Activated CD8-positive, alpha-beta memory T cell treated with anti-CD3 and anti-CD28 coated beads, Interleukin-2, amount 10 ng/mL, durations not matched to agents 7 days and 5 days (primary cell): Measurements from ENCODE around the gene TBC1D22A. TPM values are rescaled to one million over a fixed set of nuclear protein-coding genes. Genes with fewer than 3 reads are reported as not detected.
"Not testable (repeated sequence)": the region's sequence is repeated elsewhere in the genome, so short reads cannot be mapped to it uniquely, and the experiment has no call there.

ENCODE experiments used
- ATAC-seq: fragments of 150-1000 bp; cut with Tn5 transposase; one replicate; pipeline ENCODE4 v1.10.0; 2021; ENCODE audit warnings: moderate library complexity
- CTCF ChIA-PET: fragments of 350-600 bp; sonication (Branson Sonifier 250); formaldehyde crosslinking; loops from one replicate; lab custom pipeline; 2021; ENCODE audit warnings: antibody characterized with exemption; lab: Charles Lee
- DNase-seq: peaks from one replicate; pipeline ENCODE4 v3.0.0-alpha.2; 2020
- H3K27ac Mint-ChIP-seq: one replicate; pipeline ENCODE4 v1.8.0; 2021; ENCODE audit warnings: mild to moderate bottlenecking, mixed read lengths
- H3K27me3 Mint-ChIP-seq: one replicate; pipeline ENCODE4 v1.8.0; 2021; ENCODE audit warnings: mixed read lengths
- H3K36me3 Mint-ChIP-seq: one replicate; pipeline ENCODE4 v1.8.0; 2021; ENCODE audit warnings: mild to moderate bottlenecking, mixed read lengths
- H3K4me1 Mint-ChIP-seq: one replicate; pipeline ENCODE4 v1.8.0; 2021; ENCODE audit warnings: mixed read lengths
- H3K4me3 Mint-ChIP-seq: one replicate; pipeline ENCODE4 v1.8.0; 2021; ENCODE audit warnings: mild to moderate bottlenecking, moderate library complexity, mixed read lengths
- H3K9me3 Mint-ChIP-seq: one replicate; pipeline ENCODE4 v1.8.0; 2022; ENCODE audit warnings: low read depth, mixed read lengths
- total RNA-seq, 2 experiments: library from RNA; stranded (reverse); gene quantifications; one replicate each; pipeline ENCODE4 v1.2.3, GENCODE V29; 2021

TBC1D22A gene
- total RNA-seq, 2 experiments from 2014 or later = 32.6 to 44.9 TPM

DNA sequence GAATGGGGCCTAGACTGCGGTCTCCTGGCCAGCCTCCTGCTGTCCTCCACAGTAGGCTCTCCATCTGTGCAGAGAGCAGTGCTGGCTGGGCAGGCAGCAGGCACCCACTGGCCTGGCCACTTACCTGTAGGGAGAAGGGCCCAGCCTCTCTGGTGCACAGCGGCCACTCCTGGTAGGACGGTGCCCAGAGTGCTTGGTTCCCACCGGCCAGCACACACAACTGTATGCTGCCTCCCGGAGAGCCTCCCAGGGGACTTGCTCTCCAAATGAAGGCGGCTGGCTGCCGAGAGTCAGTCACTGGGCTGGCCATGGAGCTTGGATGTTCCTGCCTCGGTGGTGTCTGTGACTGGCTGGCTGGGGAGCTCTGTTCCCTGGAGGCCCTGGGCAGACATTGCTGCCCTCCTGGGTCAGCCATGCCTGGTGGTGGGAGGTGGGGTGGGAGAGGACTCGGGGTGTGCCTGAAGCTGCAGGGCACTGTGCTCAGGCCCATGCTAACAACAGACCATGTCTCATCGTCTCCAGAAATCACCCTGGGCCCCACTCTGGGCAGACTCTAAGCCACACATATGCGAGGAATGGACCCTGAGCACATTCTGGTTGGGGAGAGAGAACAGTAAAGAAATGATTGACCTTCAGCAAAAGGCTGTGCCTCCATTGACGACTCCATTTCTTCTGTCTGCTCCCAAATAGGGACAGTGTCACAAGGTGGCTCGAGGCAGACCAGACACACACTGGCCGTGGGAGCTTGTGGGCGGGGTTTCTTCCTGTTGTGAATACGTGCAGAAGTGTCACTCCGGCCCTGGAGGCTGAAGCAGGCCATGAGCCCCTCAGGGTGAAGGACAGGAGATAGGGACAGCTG, 350.8 kb downstream of the TBC1D22A start:
- ATAC-seq = no peak
- Mint-ChIP-seq H3K4me3 (no peak overlapping the region), H3K27ac (no peak overlapping the region)

DNA sequence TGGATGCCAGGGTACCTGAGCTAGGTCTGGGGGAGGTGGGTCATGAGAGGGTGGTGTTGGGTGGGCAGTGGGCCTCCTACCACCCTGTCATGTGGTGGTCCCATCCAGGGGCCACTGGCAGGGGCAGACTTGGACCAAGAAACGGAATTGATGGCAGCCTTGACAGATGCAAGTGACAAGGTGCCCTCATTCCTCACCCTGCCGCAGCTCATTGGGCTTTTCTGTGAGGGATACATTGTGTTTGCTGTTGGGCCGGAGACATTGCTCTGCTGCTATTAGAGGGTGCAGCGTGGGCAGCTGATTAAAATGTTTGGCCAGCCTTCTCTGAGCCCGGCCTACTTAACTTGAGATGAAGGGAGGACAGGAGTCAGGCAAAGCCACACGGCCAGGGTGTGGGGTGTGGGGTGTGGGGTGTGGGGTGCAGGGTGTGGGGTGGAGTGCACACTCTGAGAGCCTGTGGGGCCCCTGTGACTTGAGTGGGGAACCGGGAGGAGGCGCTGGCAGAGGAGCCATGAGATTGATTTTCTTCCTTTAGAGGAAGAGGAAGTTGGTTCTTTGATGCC, 351.5 kb downstream of the TBC1D22A start:
- CTCF ChIA-PET = no interaction called here
- ATAC-seq = no peak
- Mint-ChIP-seq H3K27ac (no peak overlapping the region), H3K4me1 (no peaks in the 10 kb centered on the region), H3K9me3 (no peaks in the 10 kb centered on the region), H3K4me3 (no peak overlapping the region), H3K36me3 (peaks cover 3% of the 10 kb centered on the region), H3K27me3 (no peaks in the 10 kb centered on the region)
- DNase-seq = no peak

More for the DNA sequence above, 350.8 kb downstream of the TBC1D22A start:
- Mint-ChIP-seq H3K4me1 (no peaks in the 10 kb centered on the region), H3K36me3 (peaks cover 3% of the 10 kb centered on the region), H3K27me3 (no peaks in the 10 kb centered on the region), H3K9me3 (no peaks in the 10 kb centered on the region)
- CTCF ChIA-PET = no interaction called here
- DNase-seq = no peak

DNA sequence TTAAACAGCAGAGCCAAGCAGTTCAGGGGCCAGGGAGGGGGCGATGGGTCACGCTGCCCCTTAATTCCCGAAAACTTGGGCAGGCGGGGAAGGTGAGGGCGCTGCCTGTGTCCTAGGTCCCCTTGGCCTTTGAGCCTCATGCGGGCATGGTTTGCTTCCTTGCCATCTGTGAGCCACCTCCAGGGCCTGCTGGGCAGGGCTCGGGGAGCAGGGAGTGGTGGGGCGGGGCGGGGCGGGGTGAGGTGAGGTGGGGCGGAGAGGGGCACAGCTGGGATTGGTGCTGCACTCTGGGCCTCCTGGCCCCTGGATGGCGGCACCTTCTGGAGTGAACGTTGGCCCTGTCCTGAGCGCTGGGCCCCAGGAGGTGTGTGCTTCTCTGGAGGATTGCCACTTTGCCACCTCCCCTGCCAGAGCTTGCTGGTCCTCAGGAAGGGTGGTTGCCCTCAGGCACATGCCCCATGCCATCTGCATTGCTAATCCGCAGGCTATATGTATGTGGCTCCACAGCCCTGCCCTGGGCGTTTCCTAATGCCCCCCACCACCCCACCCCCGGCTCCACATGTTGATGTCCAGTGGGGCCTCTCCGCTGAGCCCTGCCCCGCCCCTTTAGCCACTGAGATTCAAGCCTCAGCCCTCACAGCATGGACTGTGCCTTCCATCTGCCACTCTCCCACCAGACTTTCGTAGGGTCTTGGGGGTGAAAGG, 352.5 kb downstream of the TBC1D22A start:
- Mint-ChIP-seq H3K27me3 (no peaks in the 10 kb centered on the region), H3K36me3 (peaks cover 1% of the 10 kb centered on the region), H3K9me3 (no peaks in the 10 kb centered on the region), H3K27ac (no peak overlapping the region), H3K4me1 (no peaks in the 10 kb centered on the region), H3K4me3 (no peak overlapping the region)
- CTCF ChIA-PET = no interaction called here
- DNase-seq (no peak), ATAC-seq (no peak)

DNA sequence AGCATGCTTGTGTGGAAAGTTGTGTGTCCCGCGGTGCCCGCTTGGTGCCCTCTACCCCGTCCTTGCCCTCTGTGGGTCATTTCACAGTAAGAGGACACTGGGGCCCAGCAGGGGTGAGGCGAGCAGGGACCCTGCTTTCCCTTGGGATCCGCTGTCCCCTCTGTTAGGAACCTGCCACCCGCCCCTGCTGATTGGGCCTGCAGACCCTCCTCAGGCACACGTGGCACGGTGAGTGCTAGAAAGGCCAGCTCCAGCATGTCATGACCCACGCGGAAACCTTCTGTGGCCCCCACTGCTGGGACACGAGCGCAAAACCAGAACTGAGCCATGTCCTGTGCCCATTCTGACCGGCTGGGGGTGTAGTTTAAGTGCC, 353.1 kb downstream of the TBC1D22A start:
- DNase-seq (no peak), ATAC-seq (no peak)
- H3K27ac Mint-ChIP-seq = no peak overlapping the region
- H3K4me3 Mint-ChIP-seq = no peak overlapping the region
- no peaks in the 10 kb centered on the region for H3K4me1 Mint-ChIP-seq
- CTCF ChIA-PET = no interaction called here
- H3K27me3 Mint-ChIP-seq = no peaks in the 10 kb centered on the region
- no peaks in the 10 kb centered on the region for H3K9me3 Mint-ChIP-seq
- no peaks in the 10 kb centered on the region for H3K36me3 Mint-ChIP-seq

DNA sequence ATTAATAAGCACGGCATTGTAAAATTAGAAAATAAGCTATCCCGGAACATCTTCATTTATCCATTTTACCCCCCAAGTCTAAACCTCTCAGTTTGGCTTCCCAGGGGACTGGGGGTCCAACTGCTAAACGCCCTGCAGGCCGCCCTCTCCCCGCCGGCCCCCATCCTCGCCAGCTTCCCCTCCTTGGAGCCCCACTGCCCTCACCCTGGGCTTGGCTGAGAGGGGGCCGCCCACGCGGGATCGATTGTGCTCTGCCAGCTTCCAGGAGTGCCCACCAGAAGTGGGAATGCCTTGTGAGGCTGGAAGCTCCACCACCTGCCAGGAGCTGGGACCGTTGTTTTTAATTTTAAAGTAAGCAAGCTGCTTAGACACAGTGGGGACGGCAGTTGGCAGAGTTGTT, 353.5 kb downstream of the TBC1D22A start:
- Mint-ChIP-seq H3K4me3 (no peak overlapping the region), H3K27me3 (no peaks in the 10 kb centered on the region), H3K27ac (no peak overlapping the region), H3K4me1 (no peaks in the 10 kb centered on the region), H3K36me3 (no peaks in the 10 kb centered on the region), H3K9me3 (no peaks in the 10 kb centered on the region)
- CTCF ChIA-PET = no interaction called here
- no peak for DNase-seq
- no peak for ATAC-seq

DNA sequence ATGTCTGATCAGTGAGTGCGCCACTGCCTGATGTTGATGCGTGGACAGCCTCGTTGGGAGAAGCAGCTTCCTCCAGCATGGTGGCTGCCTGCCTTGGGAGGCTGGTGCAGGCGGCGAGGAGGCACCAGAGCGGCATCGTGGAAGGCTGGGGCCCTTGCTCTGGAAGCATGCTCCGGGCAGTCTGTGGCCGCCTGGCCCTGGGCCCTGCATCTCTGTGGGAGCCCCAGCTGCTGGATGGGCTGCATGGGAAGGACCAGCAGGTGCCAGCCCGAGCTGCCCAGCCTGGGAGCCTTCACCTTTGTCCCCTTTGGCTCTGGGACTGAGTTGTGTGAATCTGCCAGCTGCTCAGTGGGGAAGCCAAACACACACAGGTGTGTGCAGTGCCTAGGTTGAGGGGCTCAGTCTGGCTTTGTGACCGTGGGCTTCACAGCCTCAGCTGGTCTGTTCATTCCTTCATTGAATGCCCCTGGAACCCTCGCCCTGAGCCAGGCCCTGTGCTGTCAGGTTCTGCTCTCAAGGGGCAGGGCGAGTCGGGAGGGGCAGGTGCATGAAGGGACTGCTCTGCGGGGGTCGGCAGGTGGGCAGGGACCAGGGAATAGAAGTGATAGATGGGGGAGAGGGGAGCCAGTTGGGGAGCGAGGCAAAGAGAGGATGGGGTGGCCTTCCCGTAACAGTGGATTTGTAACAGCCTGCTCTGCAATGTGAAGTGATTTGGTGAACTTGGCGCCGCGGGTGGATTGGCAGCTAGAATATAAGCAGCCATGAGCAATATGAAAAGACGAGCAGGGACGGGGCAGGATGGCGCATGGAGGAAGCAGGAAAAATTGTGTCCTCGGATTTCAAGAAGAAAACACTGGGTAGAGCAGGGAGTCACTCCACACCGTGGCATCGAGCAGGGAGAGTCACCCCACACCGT, 354.2 kb downstream of the TBC1D22A start:
- no peak overlapping the region for H3K27ac Mint-ChIP-seq
- no peak for ATAC-seq

DNA sequence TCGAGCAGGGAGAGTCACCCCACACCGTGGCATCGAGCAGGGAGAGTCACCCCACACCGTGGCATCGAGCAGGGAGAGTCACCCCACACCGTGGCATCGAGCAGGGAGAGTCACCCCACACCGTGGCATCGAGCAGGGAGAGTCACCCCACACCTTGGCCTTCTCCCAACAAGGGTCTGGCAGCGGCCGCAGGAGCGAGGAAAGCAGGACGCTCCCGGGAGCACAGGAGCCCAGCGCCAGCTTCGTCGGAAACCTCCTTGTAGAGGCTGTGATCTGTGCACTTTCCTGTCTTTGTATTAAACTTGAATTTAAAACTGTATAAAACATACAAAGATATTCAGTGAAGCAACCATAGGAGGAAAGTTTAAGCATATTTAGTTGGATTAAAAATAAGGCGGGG, 355.0 kb downstream of the TBC1D22A start:
- ATAC-seq, H3K27ac Mint-ChIP-seq, H3K36me3 Mint-ChIP-seq, H3K4me1 Mint-ChIP-seq, DNase-seq, H3K4me3 Mint-ChIP-seq, H3K27me3 Mint-ChIP-seq, CTCF ChIA-PET, H3K9me3 Mint-ChIP-seq: not testable (repeated sequence)

More for the DNA sequence above, 354.2 kb downstream of the TBC1D22A start:
- CTCF ChIA-PET = no interaction called here
- no peaks in the 10 kb centered on the region for H3K4me1 Mint-ChIP-seq
- H3K9me3 Mint-ChIP-seq = no peaks in the 10 kb centered on the region
- H3K27me3 Mint-ChIP-seq = no peaks in the 10 kb centered on the region
- no peak overlapping the region for H3K4me3 Mint-ChIP-seq
- DNase-seq = no peak
- no peaks in the 10 kb centered on the region for H3K36me3 Mint-ChIP-seq

DNA sequence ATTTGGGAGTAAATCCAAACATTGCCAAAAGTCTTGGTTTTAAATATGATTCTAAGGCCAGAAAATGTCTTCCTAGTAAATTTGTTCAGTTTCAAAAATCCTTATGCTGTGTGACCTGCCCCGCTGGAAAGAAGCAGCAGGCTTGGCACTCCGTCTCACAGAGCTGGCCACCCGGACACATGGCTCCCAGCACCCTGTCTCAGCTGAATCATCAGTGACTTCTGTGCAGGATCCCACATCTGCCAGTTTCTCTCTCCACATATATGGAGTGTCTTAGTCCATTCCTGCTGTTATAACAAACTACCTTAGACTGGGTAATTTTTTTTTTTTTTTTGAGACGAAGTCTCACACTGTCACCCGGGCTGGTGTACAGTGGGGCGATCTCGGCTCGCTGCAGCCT, 356.7 kb downstream of the TBC1D22A start:
- H3K36me3 Mint-ChIP-seq = no peaks in the 10 kb centered on the region
- H3K9me3 Mint-ChIP-seq = no peaks in the 10 kb centered on the region
- no peak overlapping the region for H3K4me3 Mint-ChIP-seq
- CTCF ChIA-PET = no interaction called here
- ATAC-seq = no peak
- peaks cover 3% of the 10 kb centered on the region for H3K4me1 Mint-ChIP-seq
- H3K27me3 Mint-ChIP-seq = no peaks in the 10 kb centered on the region
- no peak overlapping the region for H3K27ac Mint-ChIP-seq
- no peak for DNase-seq

DNA sequence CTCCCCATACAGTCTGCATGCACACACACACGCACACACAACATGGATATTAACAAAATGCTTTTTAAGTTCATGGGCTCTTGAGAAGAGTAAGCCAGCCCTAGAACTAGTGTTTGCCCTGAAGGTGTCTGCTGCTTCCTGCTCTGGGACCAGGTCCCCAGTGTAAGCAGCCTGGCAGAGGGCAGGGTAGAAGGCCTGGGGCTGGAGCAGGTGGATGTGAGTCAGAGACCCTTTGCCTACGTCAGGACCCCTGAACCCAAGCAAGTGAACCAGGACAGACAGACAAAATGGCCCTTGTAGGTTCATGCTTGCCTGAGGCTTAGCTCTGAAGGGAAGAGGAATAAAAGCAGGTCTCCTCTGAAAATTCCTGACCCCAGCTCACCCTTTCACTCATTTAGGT, 357.9 kb downstream of the TBC1D22A start:
- no peaks in the 10 kb centered on the region for H3K36me3 Mint-ChIP-seq
- H3K27ac Mint-ChIP-seq = no peak overlapping the region
- CTCF ChIA-PET = no interaction called here
- H3K4me3 Mint-ChIP-seq = no peak overlapping the region
- H3K27me3 Mint-ChIP-seq = no peaks in the 10 kb centered on the region
- no peak for ATAC-seq
- H3K4me1 Mint-ChIP-seq = peaks cover 3% of the 10 kb centered on the region
- DNase-seq = no peak
- H3K9me3 Mint-ChIP-seq = no peaks in the 10 kb centered on the region

DNA sequence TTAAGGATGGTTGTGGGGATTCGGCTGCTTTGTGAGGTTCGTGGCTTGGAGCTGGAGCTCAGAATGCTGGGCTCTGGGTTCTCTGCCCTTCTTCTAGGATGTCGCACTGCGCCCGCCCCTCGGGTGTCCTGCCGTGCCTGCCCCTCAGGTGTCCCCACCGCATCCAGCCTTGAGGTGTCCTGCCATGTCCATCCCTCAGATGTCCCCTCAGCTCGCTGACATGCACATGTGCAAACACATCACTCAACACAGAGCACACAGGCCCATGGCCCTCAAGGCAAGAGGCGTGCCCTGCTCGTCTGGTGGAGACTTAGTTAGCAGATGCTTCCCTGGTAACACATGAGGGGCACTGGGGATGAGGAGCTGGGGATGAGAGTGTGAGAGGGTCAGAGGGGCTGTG, 359.3 kb downstream of the TBC1D22A start:
- no peak for DNase-seq
- Mint-ChIP-seq H3K27me3 (no peaks in the 10 kb centered on the region), H3K27ac (no peak overlapping the region), H3K4me3 (no peak overlapping the region), H3K4me1 (peaks cover 4% of the 10 kb centered on the region), H3K9me3 (no peaks in the 10 kb centered on the region), H3K36me3 (no peaks in the 10 kb centered on the region)
- CTCF ChIA-PET = no interaction called here
- no peak for ATAC-seq

DNA sequence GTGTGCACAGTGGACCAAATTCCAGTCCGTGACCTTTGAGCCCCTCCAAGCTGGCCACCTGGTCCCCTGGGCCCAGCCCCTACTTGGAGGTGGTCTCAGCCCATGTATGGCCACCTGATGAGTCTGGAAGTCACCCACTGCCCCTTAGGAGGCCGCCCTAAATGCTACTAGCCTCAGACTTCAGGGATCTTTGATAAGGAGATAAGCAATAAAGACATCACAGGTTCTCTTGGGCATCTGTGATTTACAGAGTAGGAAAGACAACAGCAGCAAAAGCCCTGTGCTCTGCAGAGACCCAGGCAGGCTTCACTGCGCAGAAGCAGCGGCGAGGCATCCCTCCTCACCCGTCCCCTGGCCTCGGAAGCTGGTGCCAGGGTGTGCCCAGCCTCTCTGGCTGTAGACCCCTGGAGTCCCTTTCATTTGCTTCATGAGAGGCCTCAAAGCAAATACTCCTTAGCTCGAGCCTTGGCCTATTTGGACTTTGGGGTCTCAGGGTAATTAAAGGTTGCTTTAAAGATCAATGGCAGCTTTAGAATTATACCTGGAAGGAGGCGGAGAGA, 360.1 kb downstream of the TBC1D22A start:
- H3K36me3 Mint-ChIP-seq = no peaks in the 10 kb centered on the region
- no peak for ATAC-seq
- no peaks in the 10 kb centered on the region for H3K27me3 Mint-ChIP-seq
- H3K4me1 Mint-ChIP-seq = peaks cover 5% of the 10 kb centered on the region
- DNase-seq = no peak
- CTCF ChIA-PET = no interaction called here
- no peak overlapping the region for H3K4me3 Mint-ChIP-seq
- H3K27ac Mint-ChIP-seq = no peak overlapping the region
- H3K9me3 Mint-ChIP-seq = no peaks in the 10 kb centered on the region

DNA sequence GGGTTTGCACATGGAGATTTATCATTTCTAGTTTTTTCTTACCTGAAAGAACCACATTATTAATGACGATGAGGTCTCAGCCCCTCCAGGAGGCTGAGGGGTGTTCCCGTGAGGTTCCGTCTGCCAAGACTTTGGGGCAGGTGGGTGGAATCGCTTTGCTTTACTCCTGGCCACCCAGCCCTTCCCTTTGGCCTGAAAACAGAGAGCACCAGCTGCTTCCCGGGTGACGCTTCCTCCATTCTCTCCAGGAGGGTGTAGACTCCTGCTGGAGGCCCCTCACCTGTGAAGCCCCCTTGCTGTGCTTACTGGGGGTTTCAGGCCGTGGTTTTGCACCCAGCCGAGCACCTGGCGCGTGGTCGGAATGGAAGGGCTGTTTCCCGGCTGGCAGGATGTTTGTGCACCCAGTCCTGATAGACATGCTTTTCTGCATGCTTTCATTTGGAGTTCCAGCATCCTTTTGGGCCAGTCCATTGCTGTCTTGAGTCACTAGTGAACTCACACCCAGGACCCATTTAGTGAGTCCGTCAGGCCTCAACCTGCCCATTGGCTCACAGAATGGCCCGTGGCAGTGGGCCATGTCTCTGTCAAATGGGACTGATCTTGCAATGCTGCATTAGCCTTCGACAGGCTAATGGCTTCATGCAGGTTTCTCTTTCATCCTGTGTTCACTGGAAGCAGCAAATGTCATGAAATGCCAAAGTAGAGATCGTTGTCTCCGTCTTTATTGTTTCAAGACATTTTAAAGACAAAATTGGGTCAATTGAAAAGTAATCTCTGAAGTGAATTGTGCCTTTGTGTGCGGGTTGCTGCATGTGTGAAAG, 360.8 kb downstream of the TBC1D22A start:
- Mint-ChIP-seq H3K27ac (no peak overlapping the region), H3K9me3 (no peaks in the 10 kb centered on the region), H3K4me3 (no peak overlapping the region), H3K4me1 (peaks cover 5% of the 10 kb centered on the region), H3K27me3 (no peaks in the 10 kb centered on the region), H3K36me3 (no peaks in the 10 kb centered on the region)
- no peak for ATAC-seq
- DNase-seq = no peak
- CTCF ChIA-PET = no interaction called here
